HPDE6-E6E7 (cell line): ENCODE results near the gene ANKHD1.

ENCODE experiments used
- DNase-seq: peaks from one replicate; pipeline ENCODE4 v3.0.0; 2011; ENCODE audit warnings: missing footprints; ENCODE audit errors: extremely low spot score

Gene ANKHD1

GRCh38 chr5:140544986-140545385 lies 143.4 kb downstream of the ANKHD1 start:
- no peak for DNase-seq

- no peak for DNase-seq
Measured at GRCh38 chr5:140545606-140546005, 144.0 kb downstream of the ANKHD1 start.

- DNase-seq, result no peak
Measured at GRCh38 chr5:140546851-140547507, 145.3 kb downstream of the ANKHD1 start.

GRCh38 chr5:140547508-140548299 lies 146.1 kb downstream of the ANKHD1 start, which contains the start of gene EIF4EBP3:
TSS of gene EIF4EBP3 (plus strand) at chr5:140547662. CDS start at chr5:140547738, 76 bp downstream.
- peak; percentile 97 for DNase-seq

- DNase-seq, result no peak
Measured at GRCh38 chr5:140548300-140548688, 146.7 kb downstream of the ANKHD1 start.

GRCh38 chr5:140548791-140549190 lies 147.2 kb downstream of the ANKHD1 start:
- no peak for DNase-seq

GRCh38 chr5:140549237-140550144 lies 147.9 kb downstream of the ANKHD1 start:
- no peak for DNase-seq

GRCh38 chr5:140550147-140551079 lies 148.8 kb downstream of the ANKHD1 start:
- DNase-seq, result no peak

GRCh38 chr5:140551872-140552271 lies 150.2 kb downstream of the ANKHD1 start:
- DNase-seq, result no peak

DNA sequence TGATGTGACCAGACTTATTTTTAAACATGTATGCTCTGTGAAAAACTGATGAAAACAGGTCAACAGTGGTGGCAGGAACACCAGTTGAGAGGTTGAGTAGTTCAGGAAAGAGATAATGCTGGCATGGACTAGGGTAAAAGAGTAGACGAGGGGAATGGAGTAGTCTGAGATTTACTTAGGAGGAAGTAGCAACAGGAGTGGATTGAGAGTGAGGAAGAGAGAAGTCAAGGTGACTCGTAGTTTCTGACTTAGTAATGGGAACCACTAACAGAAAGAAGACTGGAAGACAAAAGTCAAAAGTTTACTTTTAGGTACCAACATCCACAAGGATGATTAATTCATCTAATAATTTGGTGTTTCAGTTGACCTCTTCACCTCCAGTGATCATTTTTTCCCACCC lies 152.0 kb downstream of the ANKHD1 start:
- no peak for DNase-seq

GRCh38 chr5:140554454-140554853 lies 152.8 kb downstream of the ANKHD1 start:
- DNase-seq, result no peak

DNA sequence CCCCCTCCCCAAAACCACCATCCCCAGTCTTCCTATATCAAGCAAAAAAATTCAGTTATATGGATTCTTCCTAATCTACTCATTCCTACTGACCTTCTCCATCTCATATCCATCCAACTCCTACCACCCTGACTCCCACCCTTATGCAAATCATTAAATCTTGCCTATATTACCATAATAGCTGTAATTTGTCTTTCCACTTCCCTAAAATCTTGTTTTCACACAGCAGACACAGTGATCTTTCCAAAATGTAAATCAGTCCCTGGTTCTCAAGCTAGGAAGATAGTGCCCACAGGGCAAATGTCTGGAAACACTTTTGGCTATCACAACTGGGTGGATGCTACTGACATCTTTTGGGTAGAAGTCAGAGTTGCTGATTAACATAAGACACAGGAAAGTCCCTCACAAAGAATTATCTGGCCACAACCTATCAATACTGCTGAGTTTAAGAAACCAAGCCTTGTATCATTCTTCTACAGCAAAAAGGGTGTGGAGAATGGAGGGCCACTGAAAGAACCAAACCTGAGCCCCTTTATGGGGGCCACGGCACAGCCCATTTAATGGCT lies 154.2 kb downstream of the ANKHD1 start:
- no peak for DNase-seq

DNA sequence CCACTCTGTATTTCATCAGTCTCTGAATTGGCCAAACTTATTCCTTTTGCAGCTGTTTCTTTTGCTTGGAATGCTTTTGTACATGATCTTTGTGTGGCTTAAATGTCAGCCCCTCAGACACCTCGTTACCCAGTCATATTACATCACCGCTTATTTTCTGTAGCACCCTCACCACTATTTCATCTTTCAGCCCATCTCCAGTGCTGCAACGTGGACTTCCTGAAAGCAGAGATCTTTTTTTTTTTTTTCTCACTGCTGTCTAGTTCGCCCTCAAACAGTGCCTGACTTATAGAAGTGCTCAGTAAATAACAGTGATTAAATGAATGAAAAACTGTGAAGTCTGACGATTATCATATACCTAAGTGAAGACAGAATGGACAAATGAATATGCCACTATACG lies 154.8 kb downstream of the ANKHD1 start:
- DNase-seq, result no peak

DNA sequence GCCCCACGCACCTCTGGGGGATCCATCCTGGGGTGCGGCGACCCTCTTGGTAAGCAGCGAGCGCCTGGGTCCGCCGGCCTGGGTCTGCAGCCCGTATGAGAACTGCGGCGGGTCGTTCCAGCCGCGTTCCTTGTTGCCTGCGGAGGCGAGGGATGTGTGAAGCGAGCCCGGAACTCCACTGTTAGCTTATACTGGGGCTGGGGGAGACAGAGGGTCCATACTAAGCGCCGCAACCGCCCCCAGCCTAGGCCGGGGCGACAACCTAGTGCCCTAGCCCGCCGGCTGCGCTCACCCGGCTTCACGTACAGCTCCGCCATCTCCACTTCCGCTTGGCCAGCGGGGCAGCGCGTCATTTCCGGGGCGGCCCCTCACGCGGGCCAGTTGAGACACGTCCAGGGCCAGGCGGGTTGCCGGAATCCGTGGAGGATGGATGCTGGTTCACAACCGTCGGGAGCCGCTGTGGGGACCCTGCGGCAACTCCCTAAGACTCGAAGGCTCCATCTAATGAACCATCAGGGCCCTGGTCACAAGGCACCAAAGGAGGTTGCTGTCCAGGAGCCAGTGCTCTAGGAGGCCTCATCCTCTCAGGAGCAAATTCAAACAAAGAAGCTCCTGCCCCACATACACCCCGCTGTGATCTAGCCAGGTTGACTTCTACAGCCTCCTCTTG lies 155.6 kb downstream of the ANKHD1 start, which contains the start of gene SRA1:
Gene SRA1, minus strand, starts transcription at position 338 of the 670 bp plus-strand sequence. Its CDS starts 21 bp downstream, at position 317.
- peak; percentile 95 for DNase-seq

DNA sequence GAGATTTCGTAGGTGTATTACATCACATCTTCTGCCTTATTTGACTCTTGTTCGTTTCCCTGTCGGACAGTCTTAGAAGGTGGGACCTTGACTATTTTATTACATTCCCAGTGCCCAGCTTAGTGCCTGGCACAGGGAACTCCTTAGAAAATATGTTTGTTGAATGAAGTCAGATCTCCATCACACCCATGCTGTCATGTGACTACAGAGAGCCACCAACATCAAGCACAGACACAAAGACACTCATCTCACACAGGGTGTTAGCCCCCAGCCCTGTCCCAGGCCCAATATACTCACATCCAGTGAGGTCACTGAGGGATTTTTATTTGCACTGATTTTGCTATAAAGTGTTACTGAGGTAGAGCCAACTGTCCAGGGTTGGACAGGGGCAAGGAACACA lies 156.3 kb downstream of the ANKHD1 start:
- no peak for DNase-seq

DNA sequence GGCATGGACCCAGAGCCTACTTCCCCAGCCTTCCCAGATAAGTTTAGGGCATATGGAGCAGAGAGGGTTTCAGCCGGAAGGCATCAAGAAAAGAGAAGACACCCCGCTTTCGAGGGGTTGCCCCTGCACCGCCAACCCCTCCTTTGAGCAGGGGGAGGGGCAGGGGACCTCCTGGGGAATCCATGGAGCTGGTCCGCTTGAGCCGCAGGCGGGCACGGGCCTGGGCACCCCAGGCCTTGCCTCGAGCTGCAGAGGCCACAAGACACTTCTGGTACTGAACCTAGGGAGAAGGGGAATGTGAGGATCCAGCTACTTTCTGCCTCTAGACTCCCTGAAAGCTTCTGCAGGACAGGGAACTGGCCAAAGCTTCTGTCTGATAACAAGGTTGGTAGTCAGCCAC lies 156.9 kb downstream of the ANKHD1 start:
- DNase-seq, result no peak

DNA sequence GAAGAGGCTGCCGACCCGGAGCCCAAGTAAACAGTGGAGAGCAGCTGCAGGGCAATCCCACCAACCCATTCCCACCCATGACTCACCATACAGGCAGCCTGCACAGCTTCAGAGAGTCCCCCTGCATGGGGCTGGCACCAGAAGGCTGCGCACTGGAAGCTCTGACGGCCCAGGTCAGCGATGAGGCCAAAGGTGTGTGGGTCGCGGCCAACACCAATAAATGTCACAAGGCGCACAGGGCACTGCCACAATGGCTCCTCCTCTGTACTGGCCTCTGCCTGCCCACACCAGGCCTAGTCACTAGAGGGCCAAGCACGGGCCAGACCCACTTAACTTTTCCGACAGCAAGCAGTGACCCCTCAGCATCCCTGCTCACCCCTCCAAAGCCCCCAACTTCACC lies 158.6 kb downstream of the ANKHD1 start:
- no peak for DNase-seq

DNA sequence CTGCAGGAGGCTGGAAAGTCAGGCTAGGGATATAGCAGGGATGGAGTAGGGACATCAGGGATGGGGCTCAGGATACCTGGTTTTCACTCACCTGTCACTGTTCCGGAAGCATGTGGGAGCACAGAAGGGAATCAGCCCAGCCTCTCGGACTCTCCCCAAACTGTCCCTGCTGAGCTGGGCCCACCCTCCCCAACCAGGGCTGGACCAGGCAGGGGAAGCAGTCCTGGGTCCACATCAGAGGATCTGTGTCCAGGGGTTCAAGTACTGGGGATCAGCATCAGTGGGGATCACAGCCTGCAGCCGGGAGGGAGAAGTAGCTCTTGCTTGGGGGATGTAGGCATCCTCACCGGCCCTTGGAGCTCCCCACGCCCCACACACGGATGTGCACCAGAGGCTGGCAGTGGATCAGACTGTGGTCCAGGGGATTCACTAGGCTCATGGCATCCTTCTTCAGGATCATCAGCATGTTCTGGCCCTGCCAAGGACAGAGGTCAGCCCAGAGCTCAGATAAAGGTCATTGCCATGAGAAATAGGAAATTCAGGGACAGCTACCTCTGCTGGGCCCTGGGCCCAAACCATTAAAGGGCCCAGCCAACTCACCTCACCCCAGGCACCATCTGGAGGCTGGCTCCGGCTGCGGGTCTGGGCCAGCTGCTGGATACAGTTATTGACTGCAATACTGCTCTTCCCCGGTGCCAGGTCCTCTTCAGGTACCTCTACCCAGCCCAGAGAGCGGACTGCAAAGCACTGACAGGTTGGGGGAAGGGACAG lies 160.3 kb downstream of the ANKHD1 start:
- no peak for DNase-seq

DNA sequence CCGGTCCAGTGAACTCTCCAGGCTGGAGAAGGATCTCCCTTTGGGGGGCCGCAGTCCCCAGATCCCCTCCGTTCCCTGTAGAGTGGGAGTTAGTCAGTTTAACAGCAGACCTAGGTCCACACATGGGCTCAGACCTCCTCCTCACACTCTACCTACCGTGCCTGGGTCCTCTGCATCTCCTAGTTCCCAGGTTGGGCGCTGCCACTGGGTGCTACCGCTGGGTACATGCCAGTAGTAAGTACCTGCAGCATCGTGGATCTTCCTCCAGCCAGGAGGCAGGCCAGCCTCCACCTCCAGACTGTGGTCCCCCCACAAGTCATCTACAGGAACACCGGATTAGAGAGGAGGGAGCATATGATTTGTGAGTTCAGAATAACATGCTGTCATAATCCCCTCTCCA lies 162.0 kb downstream of the ANKHD1 start:
- no peak for DNase-seq
